Activated T-cell treated with anti-CD3 and anti-CD28 coated beads for 1 hour (primary cell): Measurements from ENCODE around the gene LRP1B.
"Not testable (repeated sequence)": the region's sequence is repeated elsewhere in the genome, so short reads cannot be mapped to it uniquely, and the experiment has no call there.

Source experiments
- DNase-seq: peaks from one replicate; pipeline ENCODE4 v3.0.0-alpha.2; 2020; ENCODE audit warnings: low read depth

LRP1B gene

GRCh38 chr2:142104134-142104758 is 26.6 kb downstream of the LRP1B start:
- DNase-seq = no peak

GRCh38 chr2:142100970-142101369 is 29.8 kb downstream of the LRP1B start:
- no peak for DNase-seq

DNA sequence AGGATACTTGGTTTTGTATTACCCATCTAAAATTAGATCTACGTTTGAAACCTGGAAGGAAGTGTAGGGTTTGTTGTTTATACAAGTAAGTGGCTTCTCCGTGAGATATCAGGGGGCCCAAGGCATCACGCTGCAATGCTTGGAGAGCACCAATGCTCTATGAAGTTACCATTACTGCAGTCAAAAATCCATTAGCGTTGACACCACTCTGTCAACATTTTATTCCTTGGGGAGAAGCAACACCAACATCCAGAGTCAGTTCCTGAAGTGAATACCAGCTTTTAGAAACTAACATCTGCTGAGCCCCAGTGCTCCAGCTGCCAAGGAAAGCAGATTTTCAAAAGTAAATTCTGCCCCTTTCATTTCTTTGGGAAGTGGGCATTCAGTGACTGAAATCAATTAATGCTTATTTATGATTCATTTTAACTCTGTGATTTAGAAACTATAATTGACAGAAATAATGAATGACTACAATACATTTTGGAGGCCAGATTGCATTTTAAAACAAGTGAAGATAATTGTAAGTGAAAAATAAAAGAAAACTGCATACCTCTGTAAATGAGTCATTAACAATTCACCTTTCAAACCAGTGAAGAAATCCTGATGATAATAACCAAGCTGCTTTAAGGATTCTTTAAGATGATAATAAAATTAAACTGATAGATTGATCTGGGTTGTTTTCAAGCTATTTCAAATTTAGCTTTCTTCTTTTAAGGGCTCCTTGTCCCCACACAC is 30.5 kb downstream of the LRP1B start:
- no peak for DNase-seq

- DNase-seq = no peak
Observed at GRCh38 chr2:142097711-142098110, 33.1 kb downstream of the LRP1B start.

DNA sequence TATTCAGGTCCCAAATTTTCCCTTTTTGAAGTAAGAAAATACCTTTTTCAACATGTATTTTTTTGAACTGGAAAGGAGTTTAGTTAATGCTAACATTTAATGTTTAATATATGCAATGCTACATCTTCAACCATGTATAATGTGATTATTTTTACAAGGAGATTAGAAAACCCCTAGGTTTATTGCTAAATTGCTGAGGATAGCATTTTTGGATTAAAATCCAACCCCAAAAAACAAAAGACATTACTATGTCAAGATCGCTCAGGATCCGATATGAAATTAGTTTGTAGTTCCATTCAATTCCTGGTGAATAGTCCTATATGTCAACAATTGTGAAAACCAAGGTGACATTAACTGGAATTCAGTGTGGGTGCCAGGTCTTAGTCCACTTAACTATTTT is 35.2 kb downstream of the LRP1B start:
- DNase-seq = no peak

GRCh38 chr2:142094233-142094632 is 36.6 kb downstream of the LRP1B start:
- DNase-seq = no peak

DNA sequence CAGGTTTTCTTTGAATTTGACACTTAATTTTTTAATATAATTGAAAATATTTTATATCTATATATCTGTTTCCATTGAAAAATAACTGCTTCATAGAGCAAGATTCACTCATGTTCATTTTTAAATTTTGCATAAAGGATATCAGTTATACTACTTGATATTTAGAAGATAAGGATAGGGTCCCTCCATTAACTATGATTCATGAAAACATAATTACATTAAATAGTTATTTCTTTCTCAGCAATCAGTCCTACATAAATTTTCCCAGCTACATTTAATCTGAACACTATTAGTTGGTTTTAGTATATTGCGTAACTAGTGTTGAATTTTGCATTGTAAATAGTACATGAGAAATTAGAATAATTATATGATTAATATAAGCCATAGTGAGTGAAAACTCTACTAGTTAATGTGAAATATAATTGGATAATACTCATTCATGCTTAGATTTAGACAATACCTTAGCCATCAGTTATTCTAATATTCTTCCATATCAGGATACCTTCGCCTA is 42.7 kb downstream of the LRP1B start:
- no peak for DNase-seq

- not testable (repeated sequence) for DNase-seq
Observed at GRCh38 chr2:142087585-142087984, 43.2 kb downstream of the LRP1B start.

DNA sequence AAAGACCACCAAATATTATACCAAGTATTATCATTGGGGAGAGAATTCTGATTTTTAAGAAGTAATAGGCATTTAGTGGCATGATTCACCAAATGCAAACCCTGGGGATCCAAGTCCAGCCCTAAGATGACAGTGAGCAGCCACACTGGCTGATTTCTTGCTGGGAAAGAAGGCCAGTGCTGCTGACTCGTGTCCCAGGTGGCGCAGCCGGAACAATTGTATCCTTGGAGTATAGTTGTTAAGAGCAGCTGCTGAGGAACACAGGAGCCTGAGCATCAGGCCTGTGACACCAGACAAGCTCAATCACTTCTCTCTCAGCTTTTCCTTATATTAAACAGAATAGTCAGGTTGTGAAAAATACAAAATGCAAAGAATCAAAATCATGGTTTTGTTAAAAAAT is 48.4 kb downstream of the LRP1B start:
- no peak for DNase-seq

DNA sequence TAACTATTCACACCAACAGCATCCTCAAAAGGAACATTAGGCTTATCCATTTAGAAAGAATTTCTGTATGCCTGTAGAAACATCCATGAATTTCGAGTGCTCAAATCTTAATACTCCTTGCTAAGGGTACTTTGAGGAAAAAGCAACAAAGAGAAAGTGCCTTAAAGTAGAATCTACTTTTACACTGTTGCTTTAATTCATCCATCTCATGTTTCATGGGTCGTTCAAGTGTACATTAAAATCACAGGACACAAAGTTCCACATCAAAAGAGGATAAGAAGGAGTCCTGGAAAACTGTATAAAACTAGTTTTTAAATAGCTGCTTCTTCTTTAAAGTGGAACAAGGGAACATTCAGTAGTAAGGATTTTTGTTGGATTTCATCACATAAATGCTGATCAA is 54.5 kb downstream of the LRP1B start:
- DNase-seq = no peak

DNA sequence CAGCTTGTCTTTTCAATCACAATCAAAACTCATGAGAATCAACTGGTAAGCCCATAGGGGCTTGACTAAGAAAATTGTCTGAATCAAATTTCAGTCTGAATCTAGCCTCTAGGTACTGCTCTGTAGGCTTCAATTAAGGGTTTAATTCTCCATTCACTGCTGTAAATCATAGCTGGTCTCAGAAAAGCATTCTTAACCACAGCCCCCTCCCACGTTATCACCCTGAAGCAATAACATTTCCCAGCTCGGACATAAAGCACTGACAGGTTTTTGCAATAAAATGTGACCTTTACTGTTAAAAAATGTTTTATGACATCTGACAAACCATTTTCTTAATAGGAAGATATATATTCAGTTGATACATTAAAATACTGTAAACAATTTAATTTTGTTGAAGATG is 55.0 kb downstream of the LRP1B start:
- no peak for DNase-seq

DNA sequence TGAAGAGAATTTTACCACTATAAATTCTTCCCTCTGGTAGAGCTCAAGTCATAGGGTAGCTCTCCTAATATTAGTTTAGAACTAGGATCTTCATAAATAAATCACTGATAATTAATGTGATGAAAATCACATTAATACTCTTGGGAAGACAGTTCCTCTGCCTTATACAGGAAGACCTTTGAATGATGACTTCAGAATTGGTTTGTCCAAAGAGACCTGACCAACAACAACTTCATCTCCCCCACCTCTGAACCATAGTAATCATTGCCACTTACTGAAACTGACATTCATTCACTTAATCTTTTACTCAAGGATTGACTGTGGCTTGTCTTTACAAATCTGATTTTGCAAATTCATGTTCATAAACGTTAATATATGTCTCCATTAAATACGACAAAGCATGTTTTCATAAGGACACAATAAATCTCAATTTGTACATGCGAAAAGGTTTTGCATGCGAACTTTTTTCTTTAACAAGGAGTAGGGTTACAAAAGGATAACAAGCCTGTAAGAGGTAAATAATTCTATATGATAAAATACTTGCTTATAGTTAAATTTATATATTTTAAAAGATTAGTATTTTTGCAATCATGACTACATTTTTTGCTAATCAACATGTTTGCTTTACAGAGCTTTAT is 61.4 kb downstream of the LRP1B start:
- DNase-seq = no peak

DNA sequence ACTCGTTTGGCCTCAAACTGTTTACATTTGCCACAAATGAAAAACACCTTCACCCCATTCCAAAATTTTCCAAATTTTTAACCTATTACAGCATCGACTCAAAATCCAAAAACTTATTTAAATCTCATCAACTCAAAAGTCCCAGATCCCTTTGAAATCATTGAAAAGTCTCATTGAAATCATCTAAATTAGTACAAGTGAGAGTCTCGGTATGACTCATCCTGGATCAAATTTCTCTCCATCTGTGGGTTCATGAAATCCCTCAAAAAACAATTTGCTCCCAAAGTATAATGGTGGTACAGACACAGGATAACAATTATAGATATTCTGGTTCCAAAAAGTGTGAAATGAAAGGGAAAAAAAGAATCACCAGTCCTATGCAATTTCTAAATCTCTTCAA is 65.1 kb downstream of the LRP1B start:
- no peak for DNase-seq

- DNase-seq = no peak
Observed at GRCh38 chr2:142065156-142065555, 65.7 kb downstream of the LRP1B start.

GRCh38 chr2:142061733-142062132 is 69.1 kb downstream of the LRP1B start:
- no peak for DNase-seq

GRCh38 chr2:142058149-142058548 is 72.7 kb downstream of the LRP1B start:
- no peak for DNase-seq

- no peak for DNase-seq
Observed at GRCh38 chr2:142056784-142057183, 74.0 kb downstream of the LRP1B start.

DNA sequence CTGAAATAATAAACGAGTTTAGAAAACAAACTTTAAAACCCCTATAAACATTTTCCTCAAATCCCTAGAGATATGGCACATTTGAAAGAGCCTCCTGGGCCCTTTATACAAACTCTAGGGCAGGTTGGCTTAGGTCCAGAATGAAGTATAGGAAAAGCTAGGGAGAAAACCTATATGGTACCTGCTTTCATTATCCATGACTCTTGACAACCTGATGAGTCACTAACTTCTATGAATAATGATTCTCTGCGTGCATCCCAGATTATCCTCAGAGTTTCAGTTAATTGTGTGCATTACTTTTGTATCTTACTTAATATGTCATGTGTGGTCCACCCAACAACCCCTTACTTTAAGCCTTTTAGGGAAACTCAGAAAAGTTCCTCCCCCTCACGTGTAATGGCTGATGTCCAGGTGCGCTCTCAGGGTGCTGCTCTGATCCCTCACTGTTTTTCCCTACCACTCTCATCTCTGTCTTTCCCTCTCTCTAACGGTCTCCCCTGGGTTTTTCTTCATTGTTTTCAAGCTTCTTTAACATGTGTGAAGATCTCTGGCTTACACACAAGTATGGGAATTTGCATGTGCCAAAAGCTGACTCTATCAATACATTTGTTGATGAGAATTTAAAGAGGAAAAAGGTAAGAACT is 78.5 kb downstream of the LRP1B start:
- no peak for DNase-seq

DNA sequence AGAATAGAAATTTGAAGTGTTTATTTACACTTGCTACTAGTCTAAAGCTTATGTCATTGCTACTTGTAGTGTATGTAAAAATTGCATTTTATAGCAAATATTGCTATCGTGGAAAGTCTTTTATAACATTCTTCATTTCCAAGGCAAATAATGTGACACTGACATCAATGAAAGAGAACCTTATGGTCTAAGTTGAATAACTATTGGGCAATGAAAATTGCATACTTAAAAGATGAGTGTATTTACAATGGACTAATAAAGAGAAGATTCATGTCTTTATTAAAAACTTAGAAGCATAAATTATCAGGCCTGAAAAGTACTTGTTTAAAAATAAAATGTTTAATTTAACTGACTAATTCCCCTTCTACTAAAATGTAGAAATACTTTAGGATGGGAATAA is 82.2 kb downstream of the LRP1B start:
- no peak for DNase-seq

DNA sequence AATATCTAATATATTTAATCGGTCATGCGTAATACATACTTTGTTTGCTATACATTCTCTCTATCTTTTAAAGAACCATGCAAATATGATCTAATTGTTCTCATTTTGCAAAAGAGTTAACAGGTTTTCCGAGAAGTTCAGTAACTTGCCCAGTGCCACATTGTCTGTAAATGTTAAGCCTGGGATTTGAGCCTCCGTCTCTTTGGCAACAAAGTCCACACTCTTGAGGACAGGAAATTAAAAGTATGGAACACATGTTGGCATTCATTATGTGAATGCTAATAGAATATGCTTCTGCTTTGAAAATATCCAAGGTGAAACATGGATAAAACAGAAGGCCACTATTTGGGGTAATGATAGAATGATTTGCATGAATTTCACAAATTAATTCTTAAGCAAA is 85.2 kb downstream of the LRP1B start:
- no peak for DNase-seq

DNA sequence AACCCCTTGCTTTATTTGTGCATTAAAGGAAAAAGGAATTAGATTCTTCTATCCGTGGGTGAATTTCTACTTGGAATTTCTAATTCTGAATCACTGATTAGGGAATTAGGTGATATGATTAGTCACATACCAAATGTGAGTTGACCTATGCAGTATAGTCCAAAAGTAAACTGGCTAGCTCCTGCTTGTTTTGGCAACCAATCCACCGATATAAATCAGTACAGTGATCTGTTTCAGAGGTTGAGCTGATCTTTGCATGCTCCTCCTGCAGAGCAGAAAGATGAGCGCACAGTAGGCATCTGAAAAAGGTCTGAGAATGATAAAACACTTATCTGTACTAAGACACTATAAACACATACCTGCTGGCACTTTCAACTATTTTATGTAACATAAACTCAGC is 86.6 kb downstream of the LRP1B start:
- no peak for DNase-seq

DNA sequence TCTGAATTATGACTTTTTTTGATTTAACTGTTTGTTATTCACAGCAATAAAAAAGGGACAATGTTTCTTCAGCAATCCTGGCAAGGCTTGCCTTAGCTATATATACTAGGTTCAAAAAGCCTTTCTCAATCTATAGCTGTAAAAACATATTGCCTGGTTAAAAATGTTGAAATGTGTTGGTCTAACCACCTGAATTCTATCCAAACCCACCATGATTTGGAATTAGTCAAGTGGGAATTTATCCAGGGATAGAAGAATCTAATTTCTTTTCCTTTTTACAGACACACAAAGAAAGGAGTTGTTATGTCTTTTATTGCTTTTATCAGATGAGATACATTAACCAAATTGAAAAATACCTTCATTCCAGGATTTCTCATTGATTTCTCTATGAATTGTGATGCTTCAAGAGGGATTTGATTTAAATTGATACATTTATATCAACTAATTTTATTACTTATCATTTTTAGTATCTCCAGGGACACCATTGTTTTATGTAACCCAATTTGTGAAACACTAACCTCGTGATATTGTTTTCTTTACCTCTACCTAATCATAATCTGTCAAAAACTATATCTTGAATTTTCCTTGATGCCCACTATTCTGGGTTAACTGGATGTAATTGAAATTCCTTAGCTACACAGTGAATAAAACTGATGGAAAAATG is 88.1 kb downstream of the LRP1B start:
- DNase-seq = no peak
